ENCODE data around the gene OSGIN1. TPM values are rescaled to one million over a fixed set of nuclear protein-coding genes. Genes with fewer than 3 reads are reported as not detected.

OSGIN1 gene
- total and polyA plus RNA-seq, 2 donors (not counting 1 experiment from before 2014, with no cell fraction given): 0.85 to 1.8 TPM

DNA sequence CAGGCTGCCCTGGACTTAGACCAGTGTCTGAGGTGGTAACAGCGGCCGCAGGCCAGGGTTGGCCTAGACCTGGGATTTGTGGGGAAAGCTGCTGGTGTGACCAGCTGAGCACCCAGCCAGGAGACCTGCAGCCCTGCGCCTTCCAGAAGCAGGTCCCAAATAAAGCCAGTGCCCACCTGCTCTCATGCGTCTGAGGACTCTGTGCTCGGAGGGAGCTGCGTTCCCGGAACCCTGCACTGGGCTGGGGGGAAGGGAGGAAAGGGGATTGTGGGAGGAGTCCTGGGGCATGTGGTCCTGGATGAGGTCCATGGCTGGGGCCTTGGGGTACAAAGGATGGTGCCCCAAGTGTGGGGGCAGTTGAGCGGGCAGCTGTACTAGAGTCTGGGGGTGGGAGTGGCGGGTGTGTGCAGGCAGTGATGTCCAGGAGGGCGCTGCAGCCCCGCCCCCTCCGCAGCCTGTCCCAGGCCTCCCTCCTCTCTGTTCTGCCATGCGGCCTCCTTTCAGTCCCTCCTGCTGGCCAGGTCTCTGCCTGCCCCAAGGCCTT lies 13.2 kb downstream of the OSGIN1 start:
- H3K4me1 Mint-ChIP-seq: peaks cover 6% of the 10 kb centered on the region
- no peak for DNase-seq
- H3K27me3 ChIP-seq (replicated peaks in 1 of 4; ENCODE audit: control extremely low read depth in 1 of 4, control insufficient read depth in 3 of 4, insufficient read depth in 4 of 4, low read length in 3 of 4): peaks cover 0 to 15% (median 5%) of the 10 kb centered on the region in 4 experiments
- H3K4me2 ChIP-seq (replicated peaks; ENCODE audit: low read depth, low read length, poor library complexity, severe bottlenecking): no peak overlapping the region
- H3K27me3 Mint-ChIP-seq: peaks cover 10% of the 10 kb centered on the region
- ChIA-PET CTCF (no interaction called here), POLR2A (no interaction called here)
- H3K4me1 ChIP-seq (ENCODE audit: control insufficient read depth in 2 of 2, insufficient read depth in 2 of 2, low read length in 2 of 2): peaks cover 0 to 4% of the 10 kb centered on the region in 2 donors
- no peaks in the 10 kb centered on the region for H3K36me3 ChIP-seq (replicated peaks in 1 of 2; ENCODE audit: control extremely low read depth in 1 of 2, control insufficient read depth in 1 of 2, extremely low read depth in 1 of 2, insufficient read depth in 2 of 2, low read length in 1 of 2)
- H3K9me3 Mint-ChIP-seq (ENCODE audit: insufficient read depth): no peaks in the 10 kb centered on the region
- intact Hi-C loops (cut with micrococcal nuclease): no loop called here
- ATAC-seq (ENCODE audit: low read depth): no peak
- H3K27ac Mint-ChIP-seq: no peak overlapping the region
- no peak overlapping the region for H3K4me3 Mint-ChIP-seq
- 98% methylated on average over 11 of the region's 13 CpGs for WGBS (ENCODE audit: insufficient coverage)
- H3K9me3 ChIP-seq (ENCODE audit: control extremely low read depth in 1 of 3, control insufficient read depth in 2 of 3, insufficient read depth in 1 of 3, low read length in 2 of 3): no peaks in the 10 kb centered on the region
- H3K27ac ChIP-seq (ENCODE audit: low read length in 2 of 2): no peak overlapping the region
- no peak overlapping the region for H3K9ac ChIP-seq (ENCODE audit: low read length)
- TF ChIP-seq, protein P1, sequence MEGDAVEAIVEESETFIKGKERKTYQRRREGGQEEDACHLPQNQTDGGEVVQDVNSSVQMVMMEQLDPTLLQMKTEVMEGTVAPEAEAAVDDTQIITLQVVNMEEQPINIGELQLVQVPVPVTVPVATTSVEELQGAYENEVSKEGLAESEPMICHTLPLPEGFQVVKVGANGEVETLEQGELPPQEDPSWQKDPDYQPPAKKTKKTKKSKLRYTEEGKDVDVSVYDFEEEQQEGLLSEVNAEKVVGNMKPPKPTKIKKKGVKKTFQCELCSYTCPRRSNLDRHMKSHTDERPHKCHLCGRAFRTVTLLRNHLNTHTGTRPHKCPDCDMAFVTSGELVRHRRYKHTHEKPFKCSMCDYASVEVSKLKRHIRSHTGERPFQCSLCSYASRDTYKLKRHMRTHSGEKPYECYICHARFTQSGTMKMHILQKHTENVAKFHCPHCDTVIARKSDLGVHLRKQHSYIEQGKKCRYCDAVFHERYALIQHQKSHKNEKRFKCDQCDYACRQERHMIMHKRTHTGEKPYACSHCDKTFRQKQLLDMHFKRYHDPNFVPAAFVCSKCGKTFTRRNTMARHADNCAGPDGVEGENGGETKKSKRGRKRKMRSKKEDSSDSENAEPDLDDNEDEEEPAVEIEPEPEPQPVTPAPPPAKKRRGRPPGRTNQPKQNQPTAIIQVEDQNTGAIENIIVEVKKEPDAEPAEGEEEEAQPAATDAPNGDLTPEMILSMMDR (IDR thresholded peaks at IDR 0.05): no peak
- no peak for TF ChIP-seq EZH2 (IDR thresholded peaks at IDR 0.05; ENCODE audit: borderline replicate concordance, insufficient read depth, low read depth, low read length, poor library complexity, severe bottlenecking)
- no peaks in the 10 kb centered on the region for H4K20me1 ChIP-seq (ENCODE audit: control insufficient read depth, insufficient read depth, low read length, poor library complexity, severe bottlenecking)
- no peak overlapping the region for H2AFZ ChIP-seq (ENCODE audit: insufficient read depth, low read depth, low read length, poor library complexity, severe bottlenecking)
- no peak overlapping the region for H3K4me3 ChIP-seq (ENCODE audit: control extremely low read depth in 1 of 5, extremely low read depth in 1 of 5, insufficient read depth in 1 of 5, low read depth in 2 of 5, low read length in 4 of 5)
- H3K79me2 ChIP-seq (ENCODE audit: control insufficient read depth, insufficient read depth, low read length): no peaks in the 10 kb centered on the region

DNA sequence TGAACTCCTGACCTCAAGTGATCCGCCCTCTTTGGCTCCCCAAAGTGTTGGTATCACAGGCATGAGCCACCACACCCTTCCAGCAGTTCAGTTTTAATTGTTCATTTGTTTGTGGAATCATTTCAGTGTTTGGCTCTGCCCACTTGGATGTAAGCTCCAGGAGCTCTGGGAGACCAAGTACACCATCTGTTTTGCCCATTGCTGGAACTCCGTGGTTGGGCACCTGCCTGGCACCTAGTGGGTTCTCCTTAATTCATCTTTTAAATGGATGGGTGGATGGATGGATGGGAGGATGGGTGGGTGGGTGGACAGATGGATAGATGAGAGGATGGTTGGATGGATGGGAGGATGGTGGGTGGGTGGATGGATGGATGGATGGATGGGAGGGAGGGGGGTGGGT lies 14.1 kb downstream of the OSGIN1 start:
- Mint-ChIP-seq H3K9me3 (ENCODE audit: insufficient read depth) (no peaks in the 10 kb centered on the region), H3K27ac (no peak overlapping the region), H3K4me3 (no peak overlapping the region), H3K27me3 (peaks cover 10% of the 10 kb centered on the region), H3K4me1 (peaks cover 6% of the 10 kb centered on the region)
- no peaks in the 10 kb centered on the region for H4K20me1 ChIP-seq (ENCODE audit: control insufficient read depth, insufficient read depth, low read length, poor library complexity, severe bottlenecking)
- H3K4me3 ChIP-seq (ENCODE audit: control extremely low read depth in 1 of 5, extremely low read depth in 1 of 5, insufficient read depth in 1 of 5, low read depth in 2 of 5, low read length in 4 of 5): no peak overlapping the region
- WGBS (ENCODE audit: insufficient coverage): 67% methylated on average over 1 of the region's 2 CpGs
- intact Hi-C loops (cut with micrococcal nuclease): no loop called here
- no peak for TF ChIP-seq EZH2 (IDR thresholded peaks at IDR 0.05; ENCODE audit: borderline replicate concordance, insufficient read depth, low read depth, low read length, poor library complexity, severe bottlenecking)
- TF ChIP-seq, protein P1 (IDR thresholded peaks at IDR 0.05): no peak
- ChIA-PET CTCF (no interaction called here), POLR2A (no interaction called here)
- no peaks in the 10 kb centered on the region for H3K36me3 ChIP-seq (replicated peaks in 1 of 2; ENCODE audit: control extremely low read depth in 1 of 2, control insufficient read depth in 1 of 2, extremely low read depth in 1 of 2, insufficient read depth in 2 of 2, low read length in 1 of 2)
- no peak for DNase-seq
- no peak for ATAC-seq (ENCODE audit: low read depth)
- H3K9me3 ChIP-seq (ENCODE audit: control extremely low read depth in 1 of 3, control insufficient read depth in 2 of 3, insufficient read depth in 1 of 3, low read length in 2 of 3): no peaks in the 10 kb centered on the region
- no peak overlapping the region for H3K4me2 ChIP-seq (replicated peaks; ENCODE audit: low read depth, low read length, poor library complexity, severe bottlenecking)
- H3K9ac ChIP-seq (ENCODE audit: low read length): no peak overlapping the region
- H2AFZ ChIP-seq (ENCODE audit: insufficient read depth, low read depth, low read length, poor library complexity, severe bottlenecking): no peak overlapping the region
- H3K4me1 ChIP-seq (ENCODE audit: control insufficient read depth in 2 of 2, insufficient read depth in 2 of 2, low read length in 2 of 2): peaks cover 0 to 4% of the 10 kb centered on the region in 2 donors
- peaks cover 0 to 17% (median 5%) of the 10 kb centered on the region in 4 experiments for H3K27me3 ChIP-seq (replicated peaks in 1 of 4; ENCODE audit: control extremely low read depth in 1 of 4, control insufficient read depth in 3 of 4, insufficient read depth in 4 of 4, low read length in 3 of 4)
- H3K27ac ChIP-seq (ENCODE audit: low read length in 2 of 2): no peak overlapping the region
- H3K79me2 ChIP-seq (ENCODE audit: control insufficient read depth, insufficient read depth, low read length): no peaks in the 10 kb centered on the region

All from B cell (primary cell).